Thyroid gland (tissue), 4 donors: ENCODE measurements around the gene ADAD2.

Experiments used
- POLR2A ChIP-seq, 2 donors: fragments of 450-650 bp; IDR thresholded peaks; one replicate each; pipeline ENCODE4 v1.6.1; 2017; ENCODE audit warnings: antibody characterized with exemption in 2 of 2, mild to moderate bottlenecking in 2 of 2, moderate library complexity in 1 of 2
- TF ChIP-seq, protein P1 (sequence below), 6 experiments: fragments of 200-600 bp in 3 of 6; fragments of 450-650 bp in 3 of 6; sonication (generic) in 3 of 6; IDR thresholded peaks; one replicate each; pipeline ENCODE4 v1.5.1; 2016 to 2019; ENCODE audit warnings: antibody characterized with exemption in 6 of 6, mild to moderate bottlenecking in 2 of 6, inconsistent platforms in 1 of 6, moderate library complexity in 1 of 6

DNA sequence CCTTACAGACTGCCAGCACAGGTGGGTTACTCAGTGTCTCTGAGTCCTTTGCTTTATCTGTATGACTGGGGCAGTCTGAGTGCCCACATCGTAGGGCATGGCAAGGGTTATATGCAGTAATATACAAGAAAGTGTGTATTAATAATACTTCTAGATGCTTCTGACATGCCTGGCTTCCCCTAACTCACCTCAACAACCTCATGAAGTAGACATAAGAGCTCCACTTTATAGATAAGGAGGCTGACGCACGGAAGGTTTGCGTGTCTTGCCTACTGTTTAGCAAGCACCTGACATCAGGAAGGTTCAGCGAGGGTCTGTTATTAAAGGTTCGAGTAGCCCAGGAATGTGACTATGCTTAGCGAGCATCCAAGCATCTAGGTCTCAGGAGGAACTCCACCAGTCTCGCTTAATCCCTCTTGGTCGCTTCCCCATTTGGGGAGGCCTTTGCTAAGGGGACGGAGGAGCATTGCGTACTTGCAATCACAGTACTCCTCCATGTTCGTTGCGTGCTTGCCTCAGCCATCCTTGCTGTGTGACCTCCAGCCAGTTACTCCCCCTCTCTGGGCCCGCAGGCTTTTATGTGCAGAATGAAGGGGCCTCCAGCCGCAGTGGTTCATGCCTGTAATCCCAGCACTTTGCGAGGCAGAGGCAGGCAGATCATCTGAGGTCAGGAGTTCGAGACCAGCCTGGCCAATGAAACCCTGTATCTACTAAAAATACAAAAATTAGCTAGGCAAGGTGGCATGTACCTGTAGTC is 47.2 kb downstream of the ADAD2 start:
- TF ChIP-seq, protein P1, sequence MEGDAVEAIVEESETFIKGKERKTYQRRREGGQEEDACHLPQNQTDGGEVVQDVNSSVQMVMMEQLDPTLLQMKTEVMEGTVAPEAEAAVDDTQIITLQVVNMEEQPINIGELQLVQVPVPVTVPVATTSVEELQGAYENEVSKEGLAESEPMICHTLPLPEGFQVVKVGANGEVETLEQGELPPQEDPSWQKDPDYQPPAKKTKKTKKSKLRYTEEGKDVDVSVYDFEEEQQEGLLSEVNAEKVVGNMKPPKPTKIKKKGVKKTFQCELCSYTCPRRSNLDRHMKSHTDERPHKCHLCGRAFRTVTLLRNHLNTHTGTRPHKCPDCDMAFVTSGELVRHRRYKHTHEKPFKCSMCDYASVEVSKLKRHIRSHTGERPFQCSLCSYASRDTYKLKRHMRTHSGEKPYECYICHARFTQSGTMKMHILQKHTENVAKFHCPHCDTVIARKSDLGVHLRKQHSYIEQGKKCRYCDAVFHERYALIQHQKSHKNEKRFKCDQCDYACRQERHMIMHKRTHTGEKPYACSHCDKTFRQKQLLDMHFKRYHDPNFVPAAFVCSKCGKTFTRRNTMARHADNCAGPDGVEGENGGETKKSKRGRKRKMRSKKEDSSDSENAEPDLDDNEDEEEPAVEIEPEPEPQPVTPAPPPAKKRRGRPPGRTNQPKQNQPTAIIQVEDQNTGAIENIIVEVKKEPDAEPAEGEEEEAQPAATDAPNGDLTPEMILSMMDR (IDR thresholded peaks at IDR 0.05) = no peak
- TF ChIP-seq POLR2A (IDR thresholded peaks at IDR 0.05) = no peak
